Endodermal cell (in vitro differentiated cells): Measurements from ENCODE around the gene NRXN3. TPM values are rescaled to one million over a fixed set of nuclear protein-coding genes. Genes with fewer than 3 reads are reported as not detected.

ENCODE experiments used
- DNase-seq: peaks from one replicate; pipeline ENCODE4 v3.0.0-alpha.2; 2017
- H3K27ac ChIP-seq: 2 replicates; pipeline ENCODE4 v1.5.1; 2013; ENCODE audit warnings: mild to moderate bottlenecking, low read depth, low read length, moderate library complexity
- H3K27me3 ChIP-seq: 2 replicates; pipeline ENCODE4 v1.6.1; 2013; ENCODE audit warnings: mild to moderate bottlenecking, low read length, moderate library complexity; ENCODE audit not compliant: insufficient read depth, control insufficient read depth, poor library complexity, severe bottlenecking
- H3K36me3 ChIP-seq: 2 replicates; pipeline ENCODE4 v1.7.0; 2013; ENCODE audit warnings: mild to moderate bottlenecking, low read length, moderate library complexity; ENCODE audit not compliant: control insufficient read depth, insufficient read depth
- H3K4me1 ChIP-seq: one replicate; pipeline ENCODE4 v1.7.0; 2013; ENCODE audit warnings: low read length; ENCODE audit not compliant: control insufficient read depth, insufficient read depth
- H3K4me3 ChIP-seq: 2 replicates; pipeline ENCODE4 v1.5.1; 2013; ENCODE audit warnings: mild to moderate bottlenecking, low read length, moderate library complexity
- H3K9ac ChIP-seq: 2 replicates; pipeline ENCODE4 v1.6.1; 2013; ENCODE audit warnings: mild to moderate bottlenecking, low read length, moderate library complexity; ENCODE audit not compliant: poor library complexity, severe bottlenecking; ENCODE audit errors: extremely low read depth
- H3K9me3 ChIP-seq: 2 replicates; pipeline ENCODE4 v1.6.1; 2013; ENCODE audit warnings: mild to moderate bottlenecking, low read length, moderate library complexity; ENCODE audit not compliant: control insufficient read depth
- H3K27ac Mint-ChIP-seq: 2 replicates; pipeline ENCODE4 v1.8.0; 2020; ENCODE audit warnings: mixed read lengths
- H3K27me3 Mint-ChIP-seq: 2 replicates; pipeline ENCODE4 v1.8.0; 2021; ENCODE audit warnings: mild to moderate bottlenecking, mixed read lengths; ENCODE audit not compliant: insufficient read depth
- H3K36me3 Mint-ChIP-seq: 2 replicates; pipeline ENCODE4 v1.8.0; 2020; ENCODE audit warnings: low read depth, mixed read lengths
- H3K4me1 Mint-ChIP-seq: 2 replicates; pipeline ENCODE4 v1.8.0; 2020; ENCODE audit warnings: mixed read lengths
- H3K4me3 Mint-ChIP-seq: 2 replicates; pipeline ENCODE4 v1.8.0; 2020; ENCODE audit warnings: mild to moderate bottlenecking, moderate library complexity, mixed read lengths
- H3K9me3 Mint-ChIP-seq: 2 replicates; pipeline ENCODE4 v1.8.0; 2020; ENCODE audit warnings: mild to moderate bottlenecking, mixed read lengths
- CTCF ChIP-seq: fragments of 200-600 bp; sonication (generic); conservative IDR thresholded peaks from 2 replicates; pipeline ENCODE4 v1.5.0; 2021; ENCODE audit warnings: antibody characterized with exemption, mild to moderate bottlenecking
- WGBS, 2 experiments: methylation state at CpG; one replicate each; pipeline versions ENCODE4 v1.1.5 to v1.1.7; 2013; ENCODE audit warnings: missing lambda C conversion rate in 2 of 2, mixed read lengths in 1 of 2; ENCODE audit not compliant: insufficient coverage in 1 of 2, insufficient read length in 1 of 2; 5-methylcytosine and 5-hydroxymethylcytosine counted together
- total RNA-seq, 2 donors: library from RNA; stranded (reverse); fragmentation: NEBNext Ultra II Directional in 1 of 2; extraction: Animal tissue kit (Norgen Biotek cat#: 25700) in 1 of 2; gene quantifications; 2 replicates in 1 of 2; 3 replicates in 1 of 2; pipeline ENCODE4 v1.2.1, GENCODE V29; 2021

Gene NRXN3
- total RNA-seq, 2 donors from 2014 or later: 20.9 to 21.4 TPM

- H3K4me1 ChIP-seq: no peaks in the 10 kb centered on the region
Observed at GRCh38 chr14:79502751-79503148, 1332.6 kb downstream of the NRXN3 start.

DNA sequence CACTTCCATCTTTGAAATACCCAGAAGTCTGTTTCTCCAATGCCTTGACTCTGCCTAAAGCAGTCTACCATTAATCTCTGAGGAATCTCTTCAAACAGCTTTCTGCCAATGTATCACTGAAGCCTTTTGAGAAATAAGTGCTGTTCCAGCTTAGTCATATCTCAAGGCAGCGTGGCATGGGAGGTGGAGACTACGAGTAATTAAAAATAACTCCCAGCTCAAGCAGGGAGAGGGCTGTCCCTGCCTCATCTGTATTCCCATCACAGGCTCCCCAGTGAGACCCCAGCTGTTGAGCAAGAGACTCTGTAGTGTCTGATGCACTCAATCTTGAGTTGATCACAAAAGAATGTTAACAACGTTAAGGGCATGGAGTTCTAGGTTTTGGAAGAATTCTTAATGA lies 1340.5 kb downstream of the NRXN3 start:
- no peak overlapping the region for H3K27ac ChIP-seq
- Mint-ChIP-seq H3K9me3 (no peaks in the 10 kb centered on the region), H3K27ac (no peak overlapping the region), H3K4me3 (no peak overlapping the region), H3K4me1 (peaks cover 15% of the 10 kb centered on the region), H3K27me3 (peaks cover 9% of the 10 kb centered on the region), H3K36me3 (no peaks in the 10 kb centered on the region)
- 54 to 57% methylated on average over 3 of the region's 3 CpGs for WGBS, 2 experiments
- DNase-seq: no peak
- H3K27me3 ChIP-seq: peaks cover 18% of the 10 kb centered on the region
- no peak overlapping the region for H3K4me3 ChIP-seq
- H3K9me3 ChIP-seq: no peaks in the 10 kb centered on the region
- peaks cover under 1% of the 10 kb centered on the region for H3K4me1 ChIP-seq
- no peaks in the 10 kb centered on the region for H3K36me3 ChIP-seq
- no peak overlapping the region for H3K9ac ChIP-seq
- no peak for TF ChIP-seq CTCF

More at GRCh38 chr14:79502751-79503148, 1332.6 kb downstream of the NRXN3 start:
- H3K36me3 ChIP-seq: no peaks in the 10 kb centered on the region
- Mint-ChIP-seq H3K36me3 (peaks cover 2% of the 10 kb centered on the region), H3K27me3 (peaks cover 58% of the 10 kb centered on the region), H3K9me3 (no peaks in the 10 kb centered on the region), H3K4me1 (peaks cover 6% of the 10 kb centered on the region), H3K4me3 (no peak overlapping the region), H3K27ac (no peak overlapping the region)
- H3K9ac ChIP-seq: no peak overlapping the region
- H3K9me3 ChIP-seq: no peaks in the 10 kb centered on the region
- no peak for TF ChIP-seq CTCF
- H3K4me3 ChIP-seq: no peak overlapping the region
- 100% methylated on average over 1 of the region's 1 CpG; no CpG with 5 or more reads in 1 of the 2 experiments for WGBS, 2 experiments
- peaks cover 66% of the 10 kb centered on the region for H3K27me3 ChIP-seq
- DNase-seq: no peak
- H3K27ac ChIP-seq: no peak overlapping the region

GRCh38 chr14:79511146-79511545 lies 1341.0 kb downstream of the NRXN3 start:
- no peak for TF ChIP-seq CTCF
- Histone ChIP-seq H3K4me3 (no peak overlapping the region), H3K36me3 (no peaks in the 10 kb centered on the region), H3K9ac (no peak overlapping the region), H3K4me1 (peaks cover 6% of the 10 kb centered on the region), H3K27ac (no peak overlapping the region), H3K9me3 (no peaks in the 10 kb centered on the region), H3K27me3 (peaks cover 13% of the 10 kb centered on the region)
- Mint-ChIP-seq H3K4me1 (peaks cover 19% of the 10 kb centered on the region), H3K4me3 (no peak overlapping the region), H3K9me3 (no peaks in the 10 kb centered on the region), H3K27ac (no peak overlapping the region), H3K36me3 (no peaks in the 10 kb centered on the region), H3K27me3 (peaks cover 4% of the 10 kb centered on the region)
- 94 to 95% methylated on average over 3 of the region's 3 CpGs for WGBS, 2 experiments
- no peak for DNase-seq
